ENCODE results near the gene RAB11B. TPM values are rescaled to one million over a fixed set of nuclear protein-coding genes. Genes with fewer than 3 reads are reported as not detected.

The RAB11B gene
- total and polyA plus RNA-seq, 8 donors = 47.7 to 116 (median 79.4) TPM

DNA sequence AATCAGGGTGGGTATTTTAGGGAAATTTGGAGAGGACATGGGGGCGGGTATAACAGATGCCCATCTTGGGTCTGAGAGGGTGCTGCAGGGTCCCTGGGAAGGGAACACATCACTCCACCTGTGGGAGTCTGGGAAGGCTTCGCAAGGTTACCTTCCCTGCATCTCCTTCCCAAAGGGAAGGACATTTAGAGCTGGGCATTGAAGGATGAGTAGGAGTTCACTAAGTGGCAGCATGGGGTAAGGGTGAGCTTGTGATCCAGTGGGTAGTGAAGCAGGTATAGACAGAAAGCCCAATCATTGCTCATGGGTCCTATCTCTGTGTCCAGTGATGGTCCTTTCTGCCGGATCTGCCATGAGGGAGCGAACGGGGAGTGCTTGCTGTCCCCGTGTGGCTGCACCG is 36.1 kb downstream of the RAB11B start:
- Histone ChIP-seq H3K27ac (no peak overlapping the region), H3K36me3 (peaks cover 5 to 61% (median 48%) of the 10 kb centered on the region in 4 donors), H3K4me3 (no peak overlapping the region), H3K27me3 (no peaks in the 10 kb centered on the region), H3K4me1 (peaks cover 18 to 34% (median 21%) of the 10 kb centered on the region in 4 donors), H3K9me3 (no peaks in the 10 kb centered on the region)
- 94 to 98% (median 96%) methylated on average over 7 of the region's 7 CpGs for WGBS, 5 donors
- no peak for DNase-seq
- intact Hi-C loops (cut with DNase I; ENCODE audit: low total_unique reads) = no loop called here
- TF ChIP-seq, protein P1, sequence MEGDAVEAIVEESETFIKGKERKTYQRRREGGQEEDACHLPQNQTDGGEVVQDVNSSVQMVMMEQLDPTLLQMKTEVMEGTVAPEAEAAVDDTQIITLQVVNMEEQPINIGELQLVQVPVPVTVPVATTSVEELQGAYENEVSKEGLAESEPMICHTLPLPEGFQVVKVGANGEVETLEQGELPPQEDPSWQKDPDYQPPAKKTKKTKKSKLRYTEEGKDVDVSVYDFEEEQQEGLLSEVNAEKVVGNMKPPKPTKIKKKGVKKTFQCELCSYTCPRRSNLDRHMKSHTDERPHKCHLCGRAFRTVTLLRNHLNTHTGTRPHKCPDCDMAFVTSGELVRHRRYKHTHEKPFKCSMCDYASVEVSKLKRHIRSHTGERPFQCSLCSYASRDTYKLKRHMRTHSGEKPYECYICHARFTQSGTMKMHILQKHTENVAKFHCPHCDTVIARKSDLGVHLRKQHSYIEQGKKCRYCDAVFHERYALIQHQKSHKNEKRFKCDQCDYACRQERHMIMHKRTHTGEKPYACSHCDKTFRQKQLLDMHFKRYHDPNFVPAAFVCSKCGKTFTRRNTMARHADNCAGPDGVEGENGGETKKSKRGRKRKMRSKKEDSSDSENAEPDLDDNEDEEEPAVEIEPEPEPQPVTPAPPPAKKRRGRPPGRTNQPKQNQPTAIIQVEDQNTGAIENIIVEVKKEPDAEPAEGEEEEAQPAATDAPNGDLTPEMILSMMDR (IDR thresholded peaks at IDR 0.05) = no peak
- TF ChIP-seq EP300 (IDR thresholded peaks at IDR 0.05) = no peak
- no peak for TF ChIP-seq POLR2AphosphoS5 (IDR thresholded peaks at IDR 0.05)
- TF ChIP-seq POLR2A (IDR thresholded peaks at IDR 0.05) = no peak

DNA sequence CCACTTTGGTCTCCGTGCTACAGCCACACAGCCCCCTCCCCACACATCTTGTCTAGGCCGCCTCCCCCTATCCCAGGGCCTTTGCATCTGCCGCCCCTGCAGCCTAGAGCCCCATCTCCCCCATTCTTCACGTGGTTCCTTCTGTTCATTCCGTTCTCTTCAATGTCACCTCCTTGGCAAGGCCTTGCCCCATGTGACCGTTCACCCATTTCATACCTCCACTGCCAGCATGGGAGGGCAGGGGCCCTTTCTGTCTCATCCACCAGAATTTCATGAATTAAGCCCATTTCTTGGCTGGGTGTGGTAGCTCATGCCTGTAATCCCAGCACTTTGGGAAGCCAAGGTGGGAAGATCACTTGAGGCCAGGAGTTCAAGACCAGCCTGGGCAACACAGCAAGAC is 38.9 kb downstream of the RAB11B start:
- WGBS, 5 donors = 92 to 97% (median 95%) methylated on average over 6 of the region's 6 CpGs
- peaks cover 5 to 69% (median 46%) of the 10 kb centered on the region in 4 donors for H3K36me3 ChIP-seq
- no peaks in the 10 kb centered on the region for H3K27me3 ChIP-seq
- H3K9me3 ChIP-seq = no peaks in the 10 kb centered on the region
- peaks cover 3 to 14% (median 9%) of the 10 kb centered on the region in 4 donors for H3K4me1 ChIP-seq
- no peak overlapping the region for H3K27ac ChIP-seq
- TF ChIP-seq, protein P1 (IDR thresholded peaks at IDR 0.05) = no peak
- TF ChIP-seq POLR2A (IDR thresholded peaks at IDR 0.05) (no peak), EP300 (IDR thresholded peaks at IDR 0.05) (no peak), POLR2AphosphoS5 (IDR thresholded peaks at IDR 0.05) (no peak)
- no peak for DNase-seq
- no peak overlapping the region for H3K4me3 ChIP-seq
- intact Hi-C loops (cut with DNase I; ENCODE audit: low total_unique reads) = no loop called here

DNA sequence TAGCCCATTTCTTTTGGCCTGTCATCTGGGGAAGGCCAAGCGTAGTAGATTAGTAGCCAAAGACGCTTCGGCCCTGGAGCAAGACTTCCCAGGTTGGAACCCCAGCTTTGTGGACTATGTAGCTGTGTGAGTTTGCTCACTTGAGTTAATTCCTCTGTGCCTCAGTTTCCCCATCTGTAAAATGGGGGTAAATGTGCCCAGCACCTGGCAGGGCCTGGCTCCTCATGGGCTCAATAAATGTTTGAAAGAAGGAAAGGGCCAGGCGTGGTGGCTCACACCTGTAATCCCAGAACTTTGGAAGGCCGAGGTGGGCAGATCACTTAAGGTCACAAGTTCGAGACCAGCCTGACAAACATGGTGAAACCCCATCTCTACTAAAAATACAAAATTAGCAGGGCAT is 39.7 kb downstream of the RAB11B start:
- Histone ChIP-seq H3K27me3 (no peaks in the 10 kb centered on the region), H3K9me3 (no peaks in the 10 kb centered on the region), H3K27ac (no peak overlapping the region), H3K36me3 (peaks cover 5 to 62% (median 46%) of the 10 kb centered on the region in 4 donors), H3K4me3 (no peak overlapping the region), H3K4me1 (peaks cover 0 to 13% (median 7%) of the 10 kb centered on the region in 4 donors)
- DNase-seq = no peak
- TF ChIP-seq, protein P1 (IDR thresholded peaks at IDR 0.05) = no peak
- intact Hi-C loops (cut with DNase I; ENCODE audit: low total_unique reads) = no loop called here
- 90 to 99% (median 95%) methylated on average over 6 of the region's 6 CpGs for WGBS, 5 donors

DNA sequence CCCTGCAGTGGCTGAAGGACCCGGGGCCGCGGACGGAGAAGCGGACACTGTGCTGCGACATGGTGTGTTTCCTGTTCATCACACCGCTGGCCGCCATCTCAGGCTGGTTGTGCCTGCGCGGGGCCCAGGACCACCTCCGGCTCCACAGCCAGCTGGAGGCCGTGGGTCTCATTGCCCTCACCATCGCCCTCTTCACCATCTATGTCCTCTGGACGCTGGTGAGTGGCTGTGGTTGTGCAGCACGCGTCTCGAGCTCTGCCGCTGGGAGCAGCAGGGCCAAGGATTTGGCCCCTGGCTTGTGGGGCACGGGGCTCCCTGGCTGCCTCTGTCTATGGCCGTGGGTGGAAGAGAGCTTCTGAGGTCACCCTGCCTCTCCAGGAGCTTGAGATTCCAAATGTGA is 40.5 kb downstream of the RAB11B start:
- intact Hi-C loops (cut with DNase I; ENCODE audit: low total_unique reads) = no loop called here
- TF ChIP-seq POLR2AphosphoS5 (IDR thresholded peaks at IDR 0.05) = no peak
- no peak for TF ChIP-seq POLR2A (IDR thresholded peaks at IDR 0.05)
- TF ChIP-seq EP300 (IDR thresholded peaks at IDR 0.05) = no peak
- TF ChIP-seq, protein P1 (IDR thresholded peaks at IDR 0.05) = no peak
- Histone ChIP-seq H3K4me1 (peaks cover 0 to 13% (median 7%) of the 10 kb centered on the region in 4 donors), H3K4me3 (no peak overlapping the region), H3K36me3 (peaks cover 5 to 62% (median 48%) of the 10 kb centered on the region in 4 donors), H3K9me3 (no peaks in the 10 kb centered on the region), H3K27me3 (no peaks in the 10 kb centered on the region), H3K27ac (no peak overlapping the region)
- no peak for DNase-seq
- 91 to 95% (median 95%) methylated on average over 14 to 20 of the region's 20 CpGs for WGBS, 5 donors

All from stomach (tissue), 9 donors.